Liver (tissue), 9 donors: Measurements from ENCODE around the gene DNAJB1. TPM values are rescaled to one million over a fixed set of nuclear protein-coding genes. Genes with fewer than 3 reads are reported as not detected.

Source experiments
- DNase-seq: peaks from one replicate; pipeline ENCODE4 v3.0.0-alpha.2; 2017; ENCODE audit warnings: low spot score
- H3K27ac ChIP-seq, 2 donors: one replicate each; pipeline ENCODE4 v1.7.0; 2013; ENCODE audit warnings: inconsistent platforms in 2 of 2, low read length in 2 of 2, control low read depth in 1 of 2, low read depth in 1 of 2, mild to moderate bottlenecking in 1 of 2
- H3K27me3 ChIP-seq, 4 donors: one replicate each; pipeline versions ENCODE4 v1.6.1 to v1.7.0; 2013; ENCODE audit warnings: low read length in 3 of 4, inconsistent platforms in 1 of 4, mild to moderate bottlenecking in 1 of 4, moderate library complexity in 1 of 4; ENCODE audit not compliant: control insufficient read depth in 4 of 4, insufficient read depth in 4 of 4
- H3K36me3 ChIP-seq, 4 donors: one replicate each; pipeline versions ENCODE4 v1.6.1 to v1.7.0; 2013; ENCODE audit warnings: low read length in 3 of 4, mild to moderate bottlenecking in 3 of 4, low read depth in 1 of 4, moderate library complexity in 1 of 4; ENCODE audit not compliant: control insufficient read depth in 4 of 4, insufficient read depth in 3 of 4
- H3K4me1 ChIP-seq, 4 donors: one replicate each; pipeline versions ENCODE4 v1.6.1 to v1.7.0; 2013; ENCODE audit warnings: low read length in 3 of 4, mild to moderate bottlenecking in 3 of 4, moderate library complexity in 1 of 4; ENCODE audit not compliant: control insufficient read depth in 4 of 4, insufficient read depth in 4 of 4
- H3K4me3 ChIP-seq, 3 donors: one replicate each; pipeline versions ENCODE4 v1.6.1 to v1.7.0; 2013; ENCODE audit warnings: low read length in 3 of 3, control low read depth in 1 of 3, low read depth in 1 of 3, mild to moderate bottlenecking in 1 of 3
- H3K9ac ChIP-seq, 2 donors: one replicate each; pipeline ENCODE4 v1.7.0; 2013; ENCODE audit warnings: low read length in 2 of 2, mild to moderate bottlenecking in 2 of 2, moderate library complexity in 2 of 2, control low read depth in 1 of 2, low read depth in 1 of 2
- H3K9me3 ChIP-seq, 4 donors: one replicate each; pipeline versions ENCODE4 v1.6.1 to v1.7.0; 2013; ENCODE audit warnings: low read length in 3 of 4; ENCODE audit not compliant: control insufficient read depth in 4 of 4
- ATF3 ChIP-seq: IDR thresholded peaks from 2 replicates; pipeline ENCODE4 v1.6.1; 2016; ENCODE audit warnings: antibody characterized with exemption
- CTCF ChIP-seq: fragments of 150-350 bp; IDR thresholded peaks from 2 replicates; pipeline ENCODE4 v1.5.1; 2017; ENCODE audit warnings: improper control_type of control experiment, low read depth, low read length; ENCODE audit not compliant: missing input control
- EGR1 ChIP-seq, 2 donors: IDR thresholded peaks; 2 replicates each; pipeline ENCODE4 v1.6.1; 2016 to 2018; ENCODE audit warnings: antibody characterized with exemption in 2 of 2, low read depth in 2 of 2
- FOXA1 ChIP-seq: IDR thresholded peaks from 2 replicates; pipeline ENCODE4 v1.6.1; 2016; ENCODE audit warnings: antibody characterized with exemption
- FOXA2 ChIP-seq: IDR thresholded peaks from 2 replicates; pipeline ENCODE4 v1.6.1; 2016; ENCODE audit warnings: antibody characterized with exemption
- GABPA ChIP-seq, 2 donors: IDR thresholded peaks in 1 of 2; conservative IDR thresholded peaks in 1 of 2; 2 replicates each; pipeline ENCODE4 v1.6.1; 2016; ENCODE audit warnings: antibody characterized with exemption in 2 of 2, mild to moderate bottlenecking in 1 of 2, moderate library complexity in 1 of 2
- HNF4A ChIP-seq, 2 donors: conservative IDR thresholded peaks; 2 replicates each; pipeline ENCODE4 v1.6.1; 2016; ENCODE audit warnings: antibody characterized with exemption in 2 of 2, mild to moderate bottlenecking in 2 of 2
- HNF4G ChIP-seq: IDR thresholded peaks from 2 replicates; pipeline ENCODE4 v1.6.1; 2016; ENCODE audit warnings: antibody characterized with exemption
- JUND ChIP-seq, 2 donors: IDR thresholded peaks; 2 replicates each; pipeline ENCODE4 v1.6.1; 2016; ENCODE audit warnings: antibody characterized with exemption in 2 of 2
- MAX ChIP-seq: IDR thresholded peaks from 2 replicates; pipeline ENCODE4 v1.6.1; 2016; ENCODE audit warnings: antibody characterized with exemption
- NR2F2 ChIP-seq: IDR thresholded peaks from 2 replicates; pipeline ENCODE4 v1.6.1; 2016; ENCODE audit warnings: antibody characterized with exemption
- RAD21 ChIP-seq, 2 donors: IDR thresholded peaks; 2 replicates each; pipeline ENCODE4 v1.6.1; 2016; ENCODE audit warnings: antibody characterized with exemption in 2 of 2, mild to moderate bottlenecking in 2 of 2
- RXRA ChIP-seq, 2 donors: IDR thresholded peaks; 2 replicates each; pipeline ENCODE4 v1.6.1; 2017 to 2018; ENCODE audit warnings: antibody characterized with exemption in 2 of 2, mild to moderate bottlenecking in 1 of 2
- SP1 ChIP-seq: IDR thresholded peaks from 2 replicates; pipeline ENCODE4 v1.6.1; 2018; ENCODE audit warnings: antibody characterized with exemption, mild to moderate bottlenecking
- TAF1 ChIP-seq: conservative IDR thresholded peaks from 2 replicates; pipeline ENCODE4 v1.6.1; 2016; ENCODE audit warnings: antibody characterized with exemption, mild to moderate bottlenecking
- YY1 ChIP-seq: IDR thresholded peaks from 2 replicates; pipeline ENCODE4 v1.6.1; 2016; ENCODE audit warnings: antibody characterized with exemption, mild to moderate bottlenecking
- ZBTB33 ChIP-seq: IDR thresholded peaks from 2 replicates; pipeline ENCODE4 v1.6.1; 2016; ENCODE audit warnings: antibody characterized with exemption
- whole genome bisulfite sequencing: extraction: QIAGEN DNeasy Blood & Tissue Kit; methylation state at CpG from one replicate; pipeline ENCODE4 v1.1.7; 2013; 5-methylcytosine and 5-hydroxymethylcytosine counted together
- polyA plus RNA-seq, 2 donors: library from polyadenylated mRNA; stranded (reverse) in 1 of 2; unstranded in 1 of 2; fragments of 200-250 nt in 1 of 2; fragments of >200 nt in 1 of 2; fragmentation: Nextera tagmentation in 1 of 2; extraction: Ambion mirVana in 1 of 2; gene quantifications; one replicate each; pipeline versions ENCODE4 v1.2.1 to v1.2.3, GENCODE V29; 2013 to 2015
- total RNA-seq, 2 donors: library from RNA; depleted of rRNA; stranded (reverse); fragments of >200 nt; gene quantifications; one replicate each; pipeline ENCODE4 v1.2.3, GENCODE V29; 2014
- donor health status: healthy.
- donor health status: healthy.
- donor health status: healthy.
- donor health status: healthy.
- donor health status: healthy.

Gene DNAJB1
- total and polyA plus RNA-seq, 4 donors: 29.4 to 43.0 (median 34.5) TPM

- no peak for TF ChIP-seq EGR1 (IDR thresholded peaks at IDR 0.05; ENCODE audit: low read depth in 2 of 2)
- TF ChIP-seq CTCF: no peak
- TF ChIP-seq SP1: peak; percentile 62
- TF ChIP-seq RXRA (IDR thresholded peaks at IDR 0.05): peak; percentile 68 to 83
- peak in 1 of 2 donors; percentile 53 for TF ChIP-seq JUND (IDR thresholded peaks at IDR 0.05)
- peak; percentile 11 for TF ChIP-seq HNF4G
- TF ChIP-seq HNF4A (conservative IDR thresholded peaks at IDR 0.05): peak; percentile 56 to 65
Observed at GRCh38 chr19:14502334-14503092, 15.7 kb downstream of the DNAJB1 start (continued).

- Histone ChIP-seq H3K27me3 (no peaks in the 10 kb centered on the region), H3K4me1 (peaks cover 3 to 33% (median 25%) of the 10 kb centered on the region in 4 donors), H3K27ac (peak overlapping the region; percentile 32 to 40), H3K4me3 (no peak overlapping the region), H3K9me3 (no peaks in the 10 kb centered on the region), H3K36me3 (peaks cover 0 to 3% (median 0%) of the 10 kb centered on the region in 4 donors), H3K9ac (no peak overlapping the region)
- no peak for DNase-seq
- peak; percentile 15 for TF ChIP-seq YY1
- TF ChIP-seq FOXA2: no peak
- peak; percentile 66 for TF ChIP-seq NR2F2
- peak; percentile 29 to 32 for TF ChIP-seq HNF4A (conservative IDR thresholded peaks at IDR 0.05)
- TF ChIP-seq ZBTB33: no peak
- peak; percentile 47 for TF ChIP-seq SP1
- TF ChIP-seq RXRA (IDR thresholded peaks at IDR 0.05): peak; percentile 20 to 44
- 39% methylated on average over 6 of the region's 6 CpGs for WGBS
Observed at GRCh38 chr19:14497228-14497921, 20.8 kb downstream of the DNAJB1 start.

- Histone ChIP-seq H3K4me3 (no peak overlapping the region), H3K9ac (no peak overlapping the region), H3K27me3 (no peaks in the 10 kb centered on the region), H3K4me1 (peaks cover 3 to 30% (median 21%) of the 10 kb centered on the region in 4 donors), H3K9me3 (no peaks in the 10 kb centered on the region), H3K36me3 (peaks cover 0 to 3% (median 0%) of the 10 kb centered on the region in 4 donors), H3K27ac (peak overlapping the region; percentile 32 to 40)
- TF ChIP-seq RAD21 (IDR thresholded peaks at IDR 0.05) (no peak), CTCF (no peak), FOXA2 (no peak), HNF4A (conservative IDR thresholded peaks at IDR 0.05) (no peak), GABPA (IDR thresholded peaks at IDR 0.05 in 1 of 2, conservative IDR thresholded peaks at IDR 0.05 in 1 of 2) (no peak), NR2F2 (no peak), ATF3 (no peak), YY1 (no peak), EGR1 (IDR thresholded peaks at IDR 0.05; ENCODE audit: low read depth in 2 of 2) (no peak), RXRA (IDR thresholded peaks at IDR 0.05) (no peak), FOXA1 (no peak), TAF1 (no peak), HNF4G (no peak), MAX (no peak), SP1 (no peak)
- WGBS: 46% methylated on average over 7 of the region's 7 CpGs
- no peak for DNase-seq
Observed at GRCh38 chr19:14496834-14497227, 21.4 kb downstream of the DNAJB1 start.
